NCI-H2107 (cell line): ENCODE results near the gene CRYBA2.

ENCODE experiments used
- DNase-seq: peaks from one replicate; lab custom pipeline; 2025; lab: John Stamatoyannopoulos, UW

The CRYBA2 gene

GRCh38 chr2:218956039-218956438 is 37.2 kb downstream of the CRYBA2 start:
- DNase-seq: no peak

- no peak for DNase-seq
Observed at GRCh38 chr2:218954541-218955300, 38.5 kb downstream of the CRYBA2 start.

- no peak for DNase-seq
Observed at GRCh38 chr2:218953366-218953954, 39.8 kb downstream of the CRYBA2 start.

- DNase-seq: no peak
Observed at GRCh38 chr2:218952160-218952559, 41.1 kb downstream of the CRYBA2 start.

- no peak for DNase-seq
Observed at GRCh38 chr2:218946621-218947020, 46.6 kb downstream of the CRYBA2 start.

- no peak for DNase-seq
Observed at GRCh38 chr2:218944759-218945404, 48.3 kb downstream of the CRYBA2 start.
